Lower leg skin (tissue), 3 donors: Measurements from ENCODE around the gene MSH2.

ENCODE experiments used
- POLR2A ChIP-seq, 2 donors: fragments of 450-650 bp; IDR thresholded peaks; one replicate each; pipeline ENCODE4 v1.6.1; 2016 to 2017; ENCODE audit warnings: antibody characterized with exemption in 2 of 2, mild to moderate bottlenecking in 1 of 2, moderate library complexity in 1 of 2
- TF ChIP-seq, protein P1 (sequence below), 3 donors: fragments of 450-650 bp; IDR thresholded peaks; one replicate each; pipeline ENCODE4 v1.5.1; 2016; ENCODE audit warnings: antibody characterized with exemption in 3 of 3, mild to moderate bottlenecking in 3 of 3, moderate library complexity in 2 of 3

DNA sequence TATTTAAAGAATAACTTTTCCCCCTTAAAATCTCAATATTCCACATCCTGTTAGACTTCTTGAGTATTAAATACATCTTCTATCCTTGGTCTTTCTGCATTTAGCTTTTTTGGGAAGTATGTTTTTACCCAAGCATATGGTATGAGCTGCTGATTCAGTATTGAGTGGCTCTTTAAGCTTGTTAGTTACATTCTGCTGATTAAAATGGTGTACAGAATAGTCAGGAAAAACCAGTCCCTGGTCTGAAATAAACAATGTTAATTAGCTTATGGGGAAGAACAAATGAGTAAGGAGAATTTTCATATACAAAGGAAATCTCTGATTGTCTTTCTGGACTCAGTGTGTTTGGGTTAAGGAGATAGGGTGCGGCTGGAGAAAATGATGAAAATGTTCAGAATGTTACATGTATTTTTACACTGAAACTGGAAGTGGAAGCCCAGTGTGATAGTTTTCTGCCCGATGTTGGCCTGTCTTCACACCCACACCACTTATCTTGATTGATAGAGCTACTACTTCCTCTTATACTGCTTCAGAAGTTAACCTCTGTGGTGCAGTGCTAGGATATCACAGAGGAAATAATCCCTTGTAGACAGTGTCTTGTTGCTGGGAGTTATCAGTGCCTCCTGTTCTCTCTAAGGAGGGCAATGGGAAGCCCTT, 84.0 kb downstream of the MSH2 start:
- TF ChIP-seq, protein P1, sequence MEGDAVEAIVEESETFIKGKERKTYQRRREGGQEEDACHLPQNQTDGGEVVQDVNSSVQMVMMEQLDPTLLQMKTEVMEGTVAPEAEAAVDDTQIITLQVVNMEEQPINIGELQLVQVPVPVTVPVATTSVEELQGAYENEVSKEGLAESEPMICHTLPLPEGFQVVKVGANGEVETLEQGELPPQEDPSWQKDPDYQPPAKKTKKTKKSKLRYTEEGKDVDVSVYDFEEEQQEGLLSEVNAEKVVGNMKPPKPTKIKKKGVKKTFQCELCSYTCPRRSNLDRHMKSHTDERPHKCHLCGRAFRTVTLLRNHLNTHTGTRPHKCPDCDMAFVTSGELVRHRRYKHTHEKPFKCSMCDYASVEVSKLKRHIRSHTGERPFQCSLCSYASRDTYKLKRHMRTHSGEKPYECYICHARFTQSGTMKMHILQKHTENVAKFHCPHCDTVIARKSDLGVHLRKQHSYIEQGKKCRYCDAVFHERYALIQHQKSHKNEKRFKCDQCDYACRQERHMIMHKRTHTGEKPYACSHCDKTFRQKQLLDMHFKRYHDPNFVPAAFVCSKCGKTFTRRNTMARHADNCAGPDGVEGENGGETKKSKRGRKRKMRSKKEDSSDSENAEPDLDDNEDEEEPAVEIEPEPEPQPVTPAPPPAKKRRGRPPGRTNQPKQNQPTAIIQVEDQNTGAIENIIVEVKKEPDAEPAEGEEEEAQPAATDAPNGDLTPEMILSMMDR (IDR thresholded peaks at IDR 0.05), result no peak
- no peak for TF ChIP-seq POLR2A (IDR thresholded peaks at IDR 0.05)
